ENCODE data around the gene DDC.

GRCh38 chr7:50456371-50457123 lies 108.7 kb downstream of the DDC start:
- TF ChIP-seq POLR2A (IDR thresholded peaks at IDR 0.05) (no peak), CTCF (IDR thresholded peaks at IDR 0.05 in 8 of 11, conservative IDR thresholded peaks at IDR 0.05 in 3 of 11) (no peak)
